Activated T-cell treated with anti-CD3 and anti-CD28 coated beads for 1 hour (primary cell): ENCODE results near the gene ABHD1.

Experiments used
- DNase-seq: peaks from one replicate; pipeline ENCODE4 v3.0.0-alpha.2; 2020; ENCODE audit warnings: low read depth

The ABHD1 gene

GRCh38 chr2:27135478-27135955, 11.9 kb downstream of the ABHD1 start:
- no peak for DNase-seq

- DNase-seq = no peak
These were observed 13.1 kb downstream of the ABHD1 start for GRCh38 chr2:27136751-27137150.

GRCh38 chr2:27137322-27137935, 13.8 kb downstream of the ABHD1 start:
- no peak for DNase-seq

- no peak for DNase-seq
These were observed 14.5 kb downstream of the ABHD1 start for GRCh38 chr2:27138111-27138510.

- no peak for DNase-seq
These were observed 15.7 kb downstream of the ABHD1 start, which contains the start of gene PRR30 for GRCh38 chr2:27139310-27139709. PRR30 (minus strand) TSS chr2:27139410; CDS start chr2:27138329, 1,081 bp downstream.

- no peak for DNase-seq
These were observed 19.7 kb downstream of the ABHD1 start for GRCh38 chr2:27143285-27143684.

- DNase-seq = no peak
These were observed 22.1 kb downstream of the ABHD1 start for GRCh38 chr2:27145682-27146081.

- DNase-seq = no peak
These were observed 24.3 kb downstream of the ABHD1 start for GRCh38 chr2:27147935-27148334.

GRCh38 chr2:27148801-27149439, 25.3 kb downstream of the ABHD1 start, which contains the start of gene TCF23:
TCF23 (plus strand) TSS chr2:27149004; CDS start chr2:27149134, 130 bp downstream.
- DNase-seq = no peak

- DNase-seq = no peak
These were observed 26.2 kb downstream of the ABHD1 start for GRCh38 chr2:27149570-27150405.

- DNase-seq = no peak
These were observed 27.1 kb downstream of the ABHD1 start for GRCh38 chr2:27150639-27151230.

- no peak for DNase-seq
These were observed 28.6 kb downstream of the ABHD1 start for GRCh38 chr2:27152102-27152795.

GRCh38 chr2:27152796-27153464, 29.3 kb downstream of the ABHD1 start:
- no peak for DNase-seq

GRCh38 chr2:27154488-27154887, 30.9 kb downstream of the ABHD1 start:
- no peak for DNase-seq

- no peak for DNase-seq
These were observed 31.5 kb downstream of the ABHD1 start for GRCh38 chr2:27155069-27155520.

- DNase-seq = no peak
These were observed 34.9 kb downstream of the ABHD1 start for GRCh38 chr2:27158468-27158867.

- DNase-seq = no peak
These were observed 35.7 kb downstream of the ABHD1 start for GRCh38 chr2:27159271-27159670.

- DNase-seq = no peak
These were observed 36.6 kb downstream of the ABHD1 start for GRCh38 chr2:27160191-27160590.

GRCh38 chr2:27162151-27163121, 38.8 kb downstream of the ABHD1 start:
- no peak for DNase-seq
